Heart left ventricle (tissue), 16 donors: ENCODE results near the gene DDX42. TPM values are rescaled to one million over a fixed set of nuclear protein-coding genes. Genes with fewer than 3 reads are reported as not detected.
A peak's percentile ranks its signal among the peaks of the same experiment; 100 is the strongest.

Experiments
- ATAC-seq, 4 donors: fragments of 200-7000 bp; cut with Tn5 transposase; one replicate each; pipeline ENCODE4 v1.9.1; 2020 to 2022; ENCODE audit warnings: moderate library complexity in 4 of 4, mild to moderate bottlenecking in 3 of 4, moderate number of reproducible peaks in 1 of 4
- DNase-seq, 5 donors: peaks; one replicate each; pipeline ENCODE4 v3.0.0-alpha.2; 2020
- H3K27ac ChIP-seq, 12 donors: fragments of 200-600 bp; sonication (generic) in 4 of 12; one replicate each; pipeline versions ENCODE4 v1.5.0 to v1.8.0; 2016 to 2022; ENCODE audit warnings: mild to moderate bottlenecking in 2 of 12
- H3K27me3 ChIP-seq, 9 donors: fragments of 200-600 bp; sonication (generic) in 2 of 9; one replicate each; pipeline versions ENCODE4 v1.5.1 to v1.8.0; 2016 to 2022; ENCODE audit warnings: mild to moderate bottlenecking in 3 of 9
- H3K36me3 ChIP-seq, 9 donors: fragments of 200-600 bp; sonication (generic) in 2 of 9; one replicate each; pipeline versions ENCODE4 v1.5.0 to v1.8.0; 2018 to 2022; ENCODE audit warnings: mild to moderate bottlenecking in 2 of 9
- H3K4me1 ChIP-seq, 12 donors: fragments of 200-600 bp; sonication (generic) in 4 of 12; one replicate each; pipeline versions ENCODE4 v1.5.0 to v1.8.0; 2016 to 2022; ENCODE audit warnings: mild to moderate bottlenecking in 3 of 12
- H3K4me3 ChIP-seq, 12 donors: fragments of 200-600 bp; sonication (generic) in 4 of 12; one replicate each; pipeline versions ENCODE4 v1.5.0 to v1.8.0; 2017 to 2022; ENCODE audit warnings: mild to moderate bottlenecking in 9 of 12, moderate library complexity in 4 of 12
- H3K9me3 ChIP-seq, 12 donors: fragments of 200-600 bp; sonication (generic) in 4 of 12; one replicate each; pipeline versions ENCODE4 v1.5.0 to v1.8.0; 2016 to 2022; ENCODE audit warnings: mild to moderate bottlenecking in 1 of 12
- CTCF ChIP-seq, 12 donors: fragments of 200-600 bp; sonication (generic) in 4 of 12; IDR thresholded peaks; one replicate each; pipeline versions ENCODE4 v1.5.0 to v1.8.0; 2018 to 2022; ENCODE audit warnings: antibody characterized with exemption in 12 of 12, mild to moderate bottlenecking in 5 of 12
- POLR2A ChIP-seq, 2 donors: fragments of 450-650 bp; IDR thresholded peaks; one replicate each; pipeline ENCODE4 v1.6.1; 2017; ENCODE audit warnings: antibody characterized with exemption in 2 of 2, mild to moderate bottlenecking in 2 of 2, moderate library complexity in 2 of 2
- WGBS, 4 donors: extraction: QIAGEN DNeasy Blood & Tissue Kit in 2 of 4; methylation state at CpG; one replicate each; pipeline versions ENCODE4 v1.1.5 to v1.1.7; 2013 to 2018; 5-methylcytosine and 5-hydroxymethylcytosine counted together
- intact Hi-C, 10 donors: fragments of 100-400 bp; cut with DNase I; formaldehyde crosslinking; loops; one replicate each; pipeline versions ENCODE4 v1.11.1 to v1.14.2; 2022
- polyA plus RNA-seq, 2 donors: library from polyadenylated mRNA; stranded (reverse); fragments of 200-250 nt; gene quantifications; one replicate each; pipeline ENCODE4 v1.2.3, GENCODE V29; 2013
- total RNA-seq, 9 donors: library from RNA; depleted of rRNA in 2 of 9; stranded (reverse); fragments of >200 nt in 2 of 9; fragmentation: NEBNext Ultra II Directional in 3 of 9; extraction: Animal tissue kit (Norgen Biotek cat#: 25700) in 3 of 9; gene quantifications; one replicate each; pipeline versions ENCODE4 v1.1.0 to v1.2.4, GENCODE V29; 2016 to 2023
- donor health status: ischemic (EF 13 %, LVEDD 7.1; RV severe dilation, severe dysfunction).
- donor health status: healthy with polysubstance abuse.
- donor health status: DM: no; HTN: yes; CAD: no.
- donor health status: DM: no; HTN: no; CAD: no.
- donor health status: ischemic (EF 25% LVEDD 6.9; RV normal size, moderate dysfunction).
- donor health status: ischemic (EF 25% LVEDD 5.7; RV mildly dilated, moderate dysfunction).
- donor health status: healthy.
- donor health status: DM: yes; HTN: yes; CAD: no.
- donor health status: ischemic (EF 35%, LVEDD 5.7; RV mildly dilated, moderate dysfunction).
- donor health status: nonischemic (EF 11% LVEDD 7.7; RV severe dilation, severe dysfunction).
- donor health status: DM: yes; HTN: yes; CAD: no.
- donor health status: PGD.
- donor health status: ischemic (EF 29% LVEDD 5.4; RV normal size, mild dysfunction).
- donor health status: nonischemic (EF 23%, LVEDD 6.1; RV moderate dilation, normal function).

Gene DDX42
- total and polyA plus RNA-seq, 11 donors: 30.1 to 75.0 (median 56.8) TPM

GRCh38 chr17:63845509-63845908 lies 71.5 kb downstream of the DDX42 start:
- TF ChIP-seq POLR2A (IDR thresholded peaks at IDR 0.05) (no peak), CTCF (IDR thresholded peaks at IDR 0.05) (no peak)
- Histone ChIP-seq H3K27ac (no peak overlapping the region), H3K4me1 (peaks cover 8 to 37% (median 20%) of the 10 kb centered on the region in 12 donors), H3K9me3 (no peaks in the 10 kb centered on the region), H3K27me3 (no peaks in the 10 kb centered on the region), H3K36me3 (no peaks in the 10 kb centered on the region), H3K4me3 (no peak overlapping the region)
- DNase-seq (no peak), ATAC-seq (no peak)
- WGBS, 4 donors: 0 to 89% (median 48%) methylated on average over 1 of the region's 1 CpG
- intact Hi-C loops: no loop called here

GRCh38 chr17:63847525-63848249 lies 73.7 kb downstream of the DDX42 start:
- ATAC-seq (no peak), DNase-seq (no peak)
- TF ChIP-seq CTCF (IDR thresholded peaks at IDR 0.05) (no peak), POLR2A (IDR thresholded peaks at IDR 0.05) (no peak)
- Histone ChIP-seq H3K27me3 (no peaks in the 10 kb centered on the region), H3K9me3 (no peaks in the 10 kb centered on the region), H3K4me3 (no peak overlapping the region), H3K4me1 (peaks cover 0 to 24% (median 10%) of the 10 kb centered on the region in 12 donors), H3K27ac (peak overlapping the region in 1 of 12 donors; percentile 42), H3K36me3 (no peaks in the 10 kb centered on the region)
- intact Hi-C loops: no loop called here
- WGBS, 4 donors: 64 to 99% (median 80%) methylated on average over 3 of the region's 3 CpGs

GRCh38 chr17:63848834-63849689 lies 75.1 kb downstream of the DDX42 start:
- no peaks in the 10 kb centered on the region for H3K9me3 ChIP-seq
- intact Hi-C loops: no loop called here
- DNase-seq (peak; percentile 93 to 97 (median 95)), ATAC-seq (peak; percentile 88 to 96 (median 94))
- WGBS, 4 donors: 7 to 24% (median 13%) methylated on average over 38 to 82 of the region's 82 CpGs
- H3K27me3 ChIP-seq: no peaks in the 10 kb centered on the region
- peaks cover 0 to 17% (median 5%) of the 10 kb centered on the region in 12 donors for H3K4me1 ChIP-seq
- TF ChIP-seq POLR2A (IDR thresholded peaks at IDR 0.05) (no peak), CTCF (IDR thresholded peaks at IDR 0.05) (peak; percentile 54 to 83 (median 72))
- peak overlapping the region in 10 of 12 donors; percentile 14 to 52 (median 41) for H3K4me3 ChIP-seq
- no peaks in the 10 kb centered on the region for H3K36me3 ChIP-seq
- H3K27ac ChIP-seq: peak overlapping the region in 7 of 12 donors; percentile 2 to 76 (median 55)

- H3K36me3 ChIP-seq: no peaks in the 10 kb centered on the region
- no peak overlapping the region for H3K27ac ChIP-seq
- peaks cover 0 to 12% (median 5%) of the 10 kb centered on the region in 12 donors for H3K4me1 ChIP-seq
- intact Hi-C loops: no loop called here
- no peak overlapping the region for H3K4me3 ChIP-seq
- no peak for TF ChIP-seq POLR2A (IDR thresholded peaks at IDR 0.05)
- TF ChIP-seq CTCF (IDR thresholded peaks at IDR 0.05): no peak
- 66 to 78% (median 73%) methylated on average over 9 of the region's 9 CpGs for WGBS, 4 donors
- no peaks in the 10 kb centered on the region for H3K27me3 ChIP-seq
- DNase-seq: no peak
- ATAC-seq: no peak
- no peaks in the 10 kb centered on the region for H3K9me3 ChIP-seq
Observed at GRCh38 chr17:63850401-63850800, 76.4 kb downstream of the DDX42 start.
